OCI-LY7 (cell line): ENCODE measurements around the gene CYP1B1. TPM values are rescaled to one million over a fixed set of nuclear protein-coding genes. Genes with fewer than 3 reads are reported as not detected.

Experiments
- BruUV-seq: library from RNA; stranded (reverse); fragments of 400-500 nt; replicated peaks from 2 replicates; lab custom pipeline; 2021; lab: Mats Ljungman, UMichigan
- CTCF ChIA-PET: fragments of 300-600 bp; sonication (Branson Sonifier 250); formaldehyde crosslinking; loops from one replicate; lab custom pipeline; 2022; ENCODE audit warnings: antibody characterized with exemption; ENCODE audit not compliant: unreplicated experiment; lab: Charles Lee
- POLR2A ChIA-PET: fragments of 300-600 bp; sonication (Branson Sonifier 250); formaldehyde crosslinking; loops from one replicate; lab custom pipeline; 2022; ENCODE audit warnings: antibody characterized with exemption; lab: Charles Lee
- DNase-seq: peaks from one replicate; pipeline ENCODE4 v3.0.0-alpha.2; 2015; ENCODE audit warnings: low spot score
- H2AFZ ChIP-seq: fragments of 200-600 bp; sonication (generic), shearing (Covaris generic); 2 replicates; pipeline ENCODE4 v1.6.1; 2014; ENCODE audit warnings: mild to moderate bottlenecking, antibody characterized with exemption, low read length, moderate library complexity
- H3K27ac ChIP-seq: fragments of 200-600 bp; sonication (generic); 2 replicates; pipeline ENCODE4 v1.5.1; 2014; ENCODE audit warnings: mixed run types, low read depth, mild to moderate bottlenecking, moderate library complexity, low read length, inconsistent platforms; ENCODE audit not compliant: poor library complexity, severe bottlenecking
- H3K36me3 ChIP-seq: fragments of 200-600 bp; sonication (generic); 2 replicates; pipeline ENCODE4 v1.6.1; 2014; ENCODE audit warnings: mild to moderate bottlenecking, antibody characterized with exemption, low read length, moderate library complexity, mixed read lengths; ENCODE audit not compliant: insufficient read depth
- H3K4me1 ChIP-seq: fragments of 200-600 bp; sonication (generic); 2 replicates; pipeline ENCODE4 v1.5.1; 2014; ENCODE audit warnings: mild to moderate bottlenecking, low read length; ENCODE audit not compliant: insufficient read depth, poor library complexity, severe bottlenecking
- H3K4me2 ChIP-seq: fragments of 200-600 bp; sonication (generic); 2 replicates; pipeline ENCODE4 v1.6.1; 2014; ENCODE audit warnings: mild to moderate bottlenecking, low read length
- H3K4me3 ChIP-seq: fragments of 200-600 bp; sonication (generic); 2 replicates; pipeline ENCODE4 v1.5.1; 2014; ENCODE audit warnings: mild to moderate bottlenecking, low read depth, low read length; ENCODE audit not compliant: poor library complexity, severe bottlenecking
- H3K79me2 ChIP-seq: fragments of 200-600 bp; sonication (generic); 2 replicates; pipeline ENCODE4 v1.6.1; 2016; ENCODE audit warnings: low read depth, mild to moderate bottlenecking, low read length, moderate library complexity, mixed read lengths; ENCODE audit not compliant: insufficient read depth
- H3K9me2 ChIP-seq: fragments of 200-600 bp; sonication (generic); 2 replicates; pipeline ENCODE4 v1.6.1; 2016; ENCODE audit warnings: mild to moderate bottlenecking, low read length, mixed read lengths; ENCODE audit not compliant: insufficient read depth
- H3K9me3 ChIP-seq: fragments of 200-600 bp; sonication (generic); 2 replicates; pipeline ENCODE4 v1.6.1; 2014; ENCODE audit warnings: mild to moderate bottlenecking, mixed run types, low read length, mixed read lengths
- H4K20me1 ChIP-seq: fragments of 200-600 bp; sonication (generic); 2 replicates; pipeline ENCODE4 v1.6.1; 2014; ENCODE audit warnings: mild to moderate bottlenecking, antibody characterized with exemption, low read length, moderate library complexity, mixed read lengths; ENCODE audit not compliant: insufficient read depth
- CTCF ChIP-seq: fragments of 200-600 bp; sonication (generic); conservative IDR thresholded peaks from 2 replicates; pipeline ENCODE4 v1.5.1; 2014; ENCODE audit warnings: mild to moderate bottlenecking, antibody characterized with exemption, low read length, moderate library complexity, mixed read lengths
- EZH2phosphoT487 ChIP-seq: fragments of 200-600 bp; sonication (generic); IDR thresholded peaks from 2 replicates; pipeline ENCODE4 v1.6.1; 2018; ENCODE audit warnings: low read depth, borderline replicate concordance, mild to moderate bottlenecking, mixed run types, antibody characterized with exemption, low read length, moderate library complexity, mixed read lengths
- intact Hi-C: fragments of 100-400 bp; cut with micrococcal nuclease; formaldehyde crosslinking; loops from one replicate; pipeline ENCODE4 v1.10.0; 2022; ENCODE audit not compliant: unreplicated experiment
- total RNA-seq, 2 experiments: library from RNA; depleted of rRNA in 1 of 2; stranded (reverse); fragments of >200 nt in 1 of 2; shearing (Covaris generic) in 1 of 2; gene quantifications; 2 replicates each; pipeline ENCODE4 v1.2.3, GENCODE V29; 2014 to 2022

Gene CYP1B1
- total RNA-seq, 2 experiments from 2014 or later: 0.44 TPM; not detected in 1

GRCh38 chr2:38097258-38097987, 21.5 kb upstream of the CYP1B1 start:
- H3K27ac ChIP-seq: no peak overlapping the region
- no peak for TF ChIP-seq EZH2phosphoT487
- no peak for TF ChIP-seq CTCF
- no peak overlapping the region for H3K4me2 ChIP-seq
- no peak overlapping the region for H3K4me3 ChIP-seq
- no peaks in the 10 kb centered on the region for H3K79me2 ChIP-seq
- CTCF ChIA-PET: no interaction called here
- POLR2A ChIA-PET: interaction anchor here (1.2 kb wide), 1 partner anchor 102 kb away, joined by 4 read pairs; no protein-coding TSS in a partner anchor
- H2AFZ ChIP-seq: no peak overlapping the region
- no peaks in the 10 kb centered on the region for H3K9me3 ChIP-seq
- no peaks in the 10 kb centered on the region for H3K9me2 ChIP-seq
- intact Hi-C loops: no loop called here
- H3K36me3 ChIP-seq: no peaks in the 10 kb centered on the region
- H3K4me1 ChIP-seq: no peaks in the 10 kb centered on the region
- BruUV-seq: no TSS peak
- H4K20me1 ChIP-seq: no peaks in the 10 kb centered on the region
- no peak for DNase-seq

- Histone ChIP-seq H3K9me2 (no peaks in the 10 kb centered on the region), H3K9me3 (no peaks in the 10 kb centered on the region), H3K4me1 (no peaks in the 10 kb centered on the region), H2AFZ (no peak overlapping the region), H3K4me2 (no peak overlapping the region), H3K27ac (no peak overlapping the region), H4K20me1 (no peaks in the 10 kb centered on the region), H3K79me2 (no peaks in the 10 kb centered on the region), H3K4me3 (no peak overlapping the region), H3K36me3 (no peaks in the 10 kb centered on the region)
- TF ChIP-seq CTCF: no peak
- TF ChIP-seq EZH2phosphoT487: no peak
- CTCF ChIA-PET: interaction anchor here (0.6 to 0.7 kb wide), 2 partner anchors 337 to 385 kb away, joined by 3 to 5 read pairs; no protein-coding TSS in a partner anchor
- DNase-seq: no peak
- intact Hi-C loops: no loop called here
- POLR2A ChIA-PET: interaction anchor here (0.6 to 0.8 kb wide), 2 partner anchors 26 to 189 kb away, joined by 5 to 6 read pairs; no protein-coding TSS in a partner anchor
- BruUV-seq: no TSS peak
Observed at GRCh38 chr2:38095996-38096861, 20.3 kb upstream of the CYP1B1 start.
